Aortic smooth muscle cell (primary cell): ENCODE measurements around the gene RGS21. TPM values are rescaled to one million over a fixed set of nuclear protein-coding genes. Genes with fewer than 3 reads are reported as not detected.

ENCODE experiments used
- total RNA-seq: library from RNA; depleted of rRNA; stranded (reverse); fragments of >200 nt; gene quantifications from 2 replicates; pipeline ENCODE4 v1.2.3, GENCODE V29; 2014

The RGS21 gene
- total RNA-seq = not detected in 2 replicates

GRCh38 chr1:192316942-192317450, at the start of gene RGS21:
TSS of gene RGS21 (plus strand) at chr1:192316992. CDS start at chr1:192343037, 26,045 bp downstream.

Other genes starting within 250 kb of the RGS21 start
- gene RGS18, start 158.5 kb upstream of the RGS21 start, total RNA-seq = not detected in 2 replicates